IMR-90 (cell line): ENCODE results near the gene SCFD2. TPM values are rescaled to one million over a fixed set of nuclear protein-coding genes. Genes with fewer than 3 reads are reported as not detected.
A peak's percentile ranks its signal among the peaks of the same experiment; 100 is the strongest.

Source experiments
- ATAC-seq: fragments of 200-7000 bp; cut with Tn5 transposase; 2 replicates; pipeline ENCODE4 v1.9.1; 2020; ENCODE audit warnings: low read depth, mild to moderate bottlenecking, moderate library complexity
- BruUV-seq: library from RNA; stranded (reverse); fragments of 400-500 nt; replicated peaks from 2 replicates; lab custom pipeline; 2021; lab: Mats Ljungman, UMichigan
- CTCF ChIA-PET: fragments of 300-600 bp; formaldehyde crosslinking; extraction: SDS; loops from one replicate; lab custom pipeline; 2021; ENCODE audit warnings: antibody characterized with exemption; lab: Yijun Ruan, JAX
- POLR2A ChIA-PET: fragments of 300-600 bp; sonication (Branson Sonifier 250); formaldehyde crosslinking; loops from one replicate; lab custom pipeline; 2022; ENCODE audit warnings: antibody characterized with exemption; ENCODE audit not compliant: unreplicated experiment; lab: Charles Lee
- DNase-seq: peaks from one replicate; pipeline ENCODE4 v3.0.0; 2013
- H2AFZ ChIP-seq: replicated peaks from 2 replicates; pipeline ENCODE3; 2013; ENCODE audit warnings: low read length, mild to moderate bottlenecking; ENCODE audit not compliant: poor library complexity
- H2AK5ac ChIP-seq: 2 replicates; pipeline ENCODE4 v1.6.1; 2013; ENCODE audit warnings: low read depth, low read length, inconsistent platforms
- H2AK9ac ChIP-seq: replicated peaks from 2 replicates; pipeline ENCODE3; 2013; ENCODE audit warnings: mild to moderate bottlenecking, low read depth, low read length, moderate library complexity; ENCODE audit not compliant: poor library complexity
- H2BK120ac ChIP-seq: 2 replicates; pipeline ENCODE4 v1.6.1; 2013; ENCODE audit warnings: low read depth, low read length, inconsistent platforms
- H2BK15ac ChIP-seq: 3 replicates; pipeline ENCODE4 v1.6.1; 2013; ENCODE audit warnings: low read depth, low read length, inconsistent platforms
- H2BK20ac ChIP-seq: 2 replicates; pipeline ENCODE4 v1.6.1; 2013; ENCODE audit warnings: low read depth, mild to moderate bottlenecking, inconsistent platforms, low read length, moderate library complexity
- H2BK5ac ChIP-seq: 2 replicates; pipeline ENCODE4 v1.6.1; 2013; ENCODE audit warnings: mild to moderate bottlenecking, low read depth, low read length, inconsistent platforms; ENCODE audit not compliant: poor library complexity, severe bottlenecking
- H3K14ac ChIP-seq: replicated peaks from 2 replicates; pipeline ENCODE4 v1.6.1; 2013; ENCODE audit warnings: low read depth, low read length, inconsistent platforms
- H3K18ac ChIP-seq: 2 replicates; pipeline ENCODE4 v1.6.1; 2013; ENCODE audit warnings: low read depth, low read length, control low read depth
- H3K23ac ChIP-seq: 2 replicates; pipeline ENCODE4 v1.6.1; 2013; ENCODE audit warnings: low read depth, low read length, inconsistent platforms
- H3K27ac ChIP-seq: 2 replicates; pipeline ENCODE4 v1.5.1; 2013; ENCODE audit warnings: mild to moderate bottlenecking, control low read depth, low read length; ENCODE audit not compliant: insufficient read depth
- H3K27me3 ChIP-seq: 2 replicates; pipeline ENCODE4 v1.6.1; 2013; ENCODE audit warnings: low read length; ENCODE audit not compliant: control insufficient read depth, insufficient read depth
- H3K36me3 ChIP-seq: 2 replicates; pipeline ENCODE4 v1.6.1; 2013; ENCODE audit warnings: low read length, mixed read lengths; ENCODE audit not compliant: control insufficient read depth, insufficient read depth
- H3K4ac ChIP-seq: 2 replicates; pipeline ENCODE4 v1.6.1; 2013; ENCODE audit warnings: low read depth, low read length, inconsistent platforms
- H3K4me1 ChIP-seq: 2 replicates; pipeline ENCODE4 v1.6.1; 2013; ENCODE audit warnings: low read length, mixed read lengths; ENCODE audit not compliant: control insufficient read depth, insufficient read depth
- H3K4me2 ChIP-seq: 2 replicates; pipeline ENCODE4 v1.6.1; 2013; ENCODE audit warnings: low read depth, mild to moderate bottlenecking, control low read depth, low read length, moderate library complexity
- H3K4me3 ChIP-seq: 2 replicates; pipeline ENCODE4 v1.5.1; 2013; ENCODE audit warnings: low read depth, mild to moderate bottlenecking, control low read depth, low read length, moderate library complexity; ENCODE audit not compliant: insufficient read depth
- H3K56ac ChIP-seq: 2 replicates; pipeline ENCODE4 v1.6.1; 2013; ENCODE audit warnings: low read length, inconsistent platforms; ENCODE audit not compliant: insufficient read depth; ENCODE audit errors: extremely low read depth
- H3K79me1 ChIP-seq, 2 experiments: 2 replicates each; pipeline ENCODE4 v1.6.1; 2013; ENCODE audit warnings: low read length in 2 of 2, inconsistent platforms in 1 of 2, low read depth in 1 of 2
- H3K9ac ChIP-seq: 2 replicates; pipeline ENCODE4 v1.6.1; 2013; ENCODE audit warnings: low read depth, low read length, control low read depth
- H3K9me1 ChIP-seq: 2 replicates; pipeline ENCODE4 v1.6.1; 2013; ENCODE audit warnings: low read length, inconsistent platforms; ENCODE audit not compliant: insufficient read depth
- H3K9me3 ChIP-seq: 2 replicates; pipeline ENCODE4 v1.6.1; 2013; ENCODE audit warnings: low read length; ENCODE audit not compliant: control insufficient read depth, insufficient read depth
- H4K20me1 ChIP-seq: 2 replicates; pipeline ENCODE4 v1.6.1; 2013; ENCODE audit warnings: low read length, inconsistent platforms; ENCODE audit not compliant: insufficient read depth
- H4K5ac ChIP-seq: 2 replicates; pipeline ENCODE4 v1.6.1; 2013; ENCODE audit warnings: mild to moderate bottlenecking, low read depth, low read length, control low read depth
- H4K8ac ChIP-seq, 2 experiments: 2 replicates each; pipeline ENCODE4 v1.6.1; 2013; ENCODE audit warnings: low read depth in 2 of 2, low read length in 2 of 2, control low read depth in 1 of 2, inconsistent platforms in 1 of 2
- H4K91ac ChIP-seq: 2 replicates; pipeline ENCODE4 v1.6.1; 2013; ENCODE audit warnings: low read depth, low read length, inconsistent platforms; ENCODE audit not compliant: insufficient read depth
- BHLHE40 ChIP-seq: fragments of 150-350 bp; IDR thresholded peaks from 2 replicates; pipeline ENCODE4 v1.6.1; 2016; ENCODE audit warnings: mild to moderate bottlenecking, low read depth, low read length
- CHD1 ChIP-seq: IDR thresholded peaks from 2 replicates; pipeline ENCODE4 v1.6.1; 2012; ENCODE audit warnings: low read depth, low read length, improper control_type of control experiment
- ELK1 ChIP-seq: fragments of 150-350 bp; IDR thresholded peaks from 2 replicates; pipeline ENCODE4 v1.6.1; 2016; ENCODE audit warnings: low read depth, mild to moderate bottlenecking, low read length, moderate library complexity, borderline replicate concordance
- FOS ChIP-seq: fragments of 150-350 bp; IDR thresholded peaks from 2 replicates; pipeline ENCODE4 v1.6.1; 2016; ENCODE audit warnings: low read depth, low read length
- MAFK ChIP-seq: IDR thresholded peaks from 2 replicates; pipeline ENCODE4 v1.6.1; 2012; ENCODE audit warnings: low read depth, low read length, improper control_type of control experiment
- MAZ ChIP-seq: IDR thresholded peaks from 2 replicates; pipeline ENCODE4 v1.6.1; 2012; ENCODE audit warnings: low read depth, mild to moderate bottlenecking, low read length, improper control_type of control experiment, moderate library complexity, borderline replicate concordance
- MXI1 ChIP-seq: IDR thresholded peaks from 2 replicates; pipeline ENCODE4 v1.6.1; 2012; ENCODE audit warnings: low read depth, mild to moderate bottlenecking, low read length, moderate library complexity, borderline replicate concordance
- RFX5 ChIP-seq: IDR thresholded peaks from 2 replicates; pipeline ENCODE4 v1.8.0; 2012; ENCODE audit warnings: low read depth, mild to moderate bottlenecking, low read length, moderate library complexity
- USF2 ChIP-seq: fragments of 150-350 bp; IDR thresholded peaks from 2 replicates; pipeline ENCODE4 v1.6.1; 2017; ENCODE audit warnings: mild to moderate bottlenecking, antibody characterized with exemption, low read length, low read depth
- WGBS, 2 experiments: methylation state at CpG; one replicate each; pipeline versions ENCODE4 v1.1.5 to v1.1.7; 2013; ENCODE audit warnings: missing lambda C conversion rate in 2 of 2; ENCODE audit not compliant: insufficient read length in 1 of 2; ENCODE audit errors: extremely low coverage in 2 of 2; 5-methylcytosine and 5-hydroxymethylcytosine counted together
- dilution Hi-C: fragments of 300-500 bp; cut with HindIII; formaldehyde crosslinking; loops from one replicate; pipeline ENCODE4 v1.14.3; 2018; ENCODE audit warnings: low sequenced_read_pairs; ENCODE audit not compliant: unreplicated experiment
- in situ Hi-C: fragments of 300-500 bp; cut with MboI; formaldehyde crosslinking; loops from 3 replicates; pipeline ENCODE4 v1.14.3; 2019; ENCODE audit warnings: low sequenced_read_pairs, inconsistent platforms, mixed read lengths
- intact Hi-C: fragments of 100-400 bp; cut with micrococcal nuclease; formaldehyde crosslinking; loops from 2 replicates; pipeline ENCODE4 v1.10.0; 2022
- polyA plus RNA-seq, 3 experiments: library from polyadenylated mRNA; depleted of rRNA; stranded (reverse); fragments of >200 nt; gene quantifications; 2 replicates each; pipeline ENCODE4 v1.2.3, GENCODE V29; 2012; ENCODE audit warnings: low replicate concordance in 1 of 3
- total RNA-seq: library from RNA; depleted of rRNA; stranded (reverse); fragments of >200 nt; gene quantifications from 2 replicates; pipeline ENCODE4 v1.2.3, GENCODE V29; 2012

SCFD2 gene
- total and polyA plus RNA-seq, 2 of the 4 experiments (the other 2 are of a cell fraction), result 18.9 to 62.4 TPM

- Histone ChIP-seq H2AFZ (no peak overlapping the region), H3K4me2 (no peak overlapping the region), H3K9me1 (no peaks in the 10 kb centered on the region), H2AK9ac (no peak overlapping the region), H4K5ac (no peak overlapping the region; the same call in 1 of the 2 replicates), H2BK120ac (no peak overlapping the region; the same call in 1 of the 2 replicates), H3K27ac (no peak overlapping the region), H3K79me1 (peaks cover 10 to 17% of the 10 kb centered on the region in 2 experiments; a peak in 3 of 4 replicates), H2BK20ac (no peak overlapping the region), H2AK5ac (no peak overlapping the region), H3K9ac (no peak overlapping the region), H3K9me3 (no peaks in the 10 kb centered on the region; the same call in 1 of the 2 replicates), H4K91ac (peak overlapping the region; percentile 33; the same call in 1 of the 2 replicates), H2BK5ac (peak overlapping the region; percentile 87), H3K36me3 (no peaks in the 10 kb centered on the region), H2BK15ac (peak overlapping the region; percentile 81; the same call in 1 of the 3 replicates), H4K20me1 (no peaks in the 10 kb centered on the region), H3K18ac (no peak overlapping the region), H3K14ac (no peak overlapping the region), H4K8ac (no peak overlapping the region), H3K4me3 (no peak overlapping the region), H3K4ac (peak overlapping the region; percentile 55; the same call in 1 of the 2 replicates), H3K27me3 (no peaks in the 10 kb centered on the region), H3K56ac (no peak overlapping the region), H3K23ac (no peak overlapping the region), H3K4me1 (peaks cover 6% of the 10 kb centered on the region)
- intact Hi-C loops, result no loop called here
- ATAC-seq (no peak), DNase-seq (no peak)
- in situ Hi-C loops, result no loop called here
- BruUV-seq, result no TSS peak
- TF ChIP-seq FOS (no peak), ELK1 (no peak), MXI1 (no peak), MAZ (no peak), RFX5 (no peak), MAFK (no peak), USF2 (no peak), CHD1 (no peak), BHLHE40 (no peak)
- ChIA-PET POLR2A (no interaction called here), CTCF (interaction anchor here (1.2 kb wide), 1 partner anchor 84 kb away, joined by 3 read pairs; no protein-coding TSS in a partner anchor)
- no CpG with 5 or more reads among the region's 1 CpG for WGBS, 2 experiments
- dilution Hi-C loops, result no loop called here
These were observed 262.4 kb downstream of the SCFD2 start for GRCh38 chr4:53103481-53103880.
